Hematopoietic multipotent progenitor cell treated with erythropoietin and hydrocortisone succinate and interleukin-3 and kit ligand, for 8 days (in vitro differentiated cells): ENCODE measurements around the gene PRKN.

Source experiments
- DNase-seq: peaks from one replicate; pipeline ENCODE4 v3.0.0-alpha.2; 2015

The PRKN gene

DNA sequence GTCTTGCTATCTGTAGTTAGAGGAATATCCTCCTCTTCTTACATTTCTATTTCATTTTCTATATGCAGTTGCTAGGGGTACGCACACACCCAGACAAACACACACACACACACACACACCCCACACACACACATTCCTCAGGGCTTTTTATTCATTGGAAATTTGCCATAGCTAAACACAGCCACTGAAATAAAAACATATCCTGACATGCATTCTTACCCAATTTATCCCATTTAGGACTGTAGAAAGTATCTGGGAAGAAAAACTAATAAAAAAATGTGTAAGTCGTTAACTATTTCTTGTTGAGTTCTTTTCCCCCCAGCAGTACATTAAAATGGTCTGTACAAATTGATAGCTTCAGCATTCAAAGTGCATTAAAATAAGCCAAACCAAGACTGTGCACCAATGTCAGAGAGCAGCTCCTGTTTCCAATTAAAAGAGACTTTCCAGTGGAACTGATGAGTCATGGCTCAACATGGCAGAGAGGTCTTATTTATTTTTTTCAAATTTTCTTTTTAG lies 1095.8 kb downstream of the PRKN start:
- no peak for DNase-seq

DNA sequence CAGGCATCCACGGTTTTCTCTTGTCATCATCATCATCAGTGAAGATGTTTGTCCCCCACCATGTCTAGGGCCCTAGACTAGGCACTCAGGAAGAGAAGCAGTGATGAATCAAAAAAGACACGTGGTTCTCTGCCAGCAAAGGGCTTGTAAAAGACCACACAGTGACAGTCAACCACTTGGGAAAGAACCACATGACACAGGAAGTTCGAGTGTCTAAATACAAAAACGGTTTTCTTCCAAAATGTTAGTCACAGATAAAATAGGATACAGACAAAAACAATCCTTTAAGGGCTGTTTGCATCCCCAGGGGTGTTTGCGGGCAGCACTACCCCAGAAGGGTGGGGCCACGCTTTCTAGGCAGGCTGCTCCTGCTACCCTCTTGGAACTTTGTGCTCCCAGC lies 1096.9 kb downstream of the PRKN start:
- DNase-seq, result no peak

DNA sequence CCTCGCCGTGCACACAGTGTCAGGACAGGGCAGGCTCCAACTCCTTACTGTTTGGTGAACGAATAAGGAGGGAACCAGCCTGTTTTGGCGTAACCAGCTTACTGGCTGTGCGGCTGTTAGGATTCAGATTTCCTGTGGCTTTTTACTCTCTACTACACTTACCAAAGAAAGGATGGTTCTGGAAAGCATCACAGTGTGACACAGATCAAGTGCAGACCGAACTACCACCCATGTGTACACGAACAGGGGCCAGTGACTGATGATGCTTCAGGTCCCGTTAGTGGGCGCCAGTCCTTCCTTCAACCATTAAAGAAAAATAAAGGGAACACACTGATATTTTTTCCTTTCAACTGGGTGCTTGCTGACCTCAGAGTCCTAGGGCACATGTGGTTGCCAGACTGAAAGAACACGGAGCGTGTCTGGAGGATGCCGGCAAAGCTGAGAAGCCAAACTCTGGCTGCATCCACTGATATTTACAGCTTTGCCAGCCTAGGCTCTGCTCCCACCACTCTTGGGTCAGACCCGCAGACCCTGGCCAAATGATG lies 1101.4 kb downstream of the PRKN start:
- no peak for DNase-seq

DNA sequence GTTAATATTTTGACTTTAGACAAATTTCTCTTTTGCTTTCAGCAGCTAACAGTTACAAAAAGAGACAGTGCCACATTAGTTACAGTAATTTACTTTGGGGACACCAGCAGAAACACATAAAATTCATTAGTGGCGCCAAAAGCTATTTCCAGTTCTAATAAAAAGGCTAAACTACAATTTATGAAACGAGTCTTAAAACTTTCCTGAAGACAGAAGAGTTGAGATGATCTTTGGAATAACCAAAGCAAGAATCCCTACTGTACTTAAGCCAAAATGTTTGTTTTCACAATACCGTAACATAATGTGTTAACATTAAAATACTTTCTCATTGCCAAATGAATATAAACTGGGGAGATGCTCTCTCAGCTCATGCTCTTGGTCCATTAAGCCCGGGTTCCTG lies 1103.5 kb downstream of the PRKN start:
- no peak for DNase-seq

DNA sequence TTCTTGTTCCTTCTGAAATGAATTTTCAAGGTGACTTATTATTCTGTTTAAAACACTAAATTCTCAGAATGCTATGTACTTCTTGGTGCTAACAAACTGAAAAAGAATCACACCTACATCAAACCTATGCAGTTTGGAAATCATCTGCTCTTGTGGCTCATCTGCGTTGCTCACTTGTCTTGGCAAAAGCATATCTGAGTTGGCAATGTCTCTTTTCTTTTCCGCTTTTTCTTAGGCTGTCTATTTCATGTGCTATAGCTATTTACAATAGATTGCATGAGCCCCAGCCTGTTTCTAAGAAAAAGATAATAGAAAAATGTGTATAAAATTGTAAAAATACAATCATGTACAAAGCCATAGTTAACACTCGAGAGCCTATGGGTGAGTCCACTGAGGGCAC lies 1104.8 kb downstream of the PRKN start:
- DNase-seq, result no peak

DNA sequence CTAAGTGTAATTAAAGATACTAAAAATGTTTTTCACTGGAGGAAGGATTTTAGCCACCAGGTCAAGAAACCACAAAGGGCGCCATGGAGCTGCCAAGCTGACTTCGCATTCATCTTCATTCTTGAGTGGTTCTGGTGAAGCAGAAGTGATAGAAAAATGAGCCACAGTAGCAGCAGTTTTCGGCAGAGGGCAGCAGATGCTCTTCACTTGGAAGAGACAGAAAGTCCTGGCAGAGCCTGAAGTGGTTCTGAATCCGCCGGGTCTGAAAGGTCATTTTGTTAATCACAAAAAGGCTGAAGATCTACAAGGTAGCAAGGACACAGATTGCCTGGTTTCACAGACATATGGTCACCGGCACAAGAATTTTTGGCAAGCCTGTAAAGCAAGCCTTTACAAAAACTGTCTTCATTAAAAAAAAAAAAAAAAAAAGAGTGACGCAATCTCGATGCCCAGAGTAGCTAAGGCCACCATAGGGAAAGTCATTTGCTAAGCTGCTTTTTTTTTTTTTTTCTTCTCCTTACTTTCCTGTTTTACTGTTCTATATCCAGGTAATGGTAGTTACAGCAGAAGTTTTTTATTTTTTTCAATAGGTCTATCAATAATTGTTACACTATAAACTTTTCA lies 1108.6 kb downstream of the PRKN start:
- DNase-seq, result no peak

DNA sequence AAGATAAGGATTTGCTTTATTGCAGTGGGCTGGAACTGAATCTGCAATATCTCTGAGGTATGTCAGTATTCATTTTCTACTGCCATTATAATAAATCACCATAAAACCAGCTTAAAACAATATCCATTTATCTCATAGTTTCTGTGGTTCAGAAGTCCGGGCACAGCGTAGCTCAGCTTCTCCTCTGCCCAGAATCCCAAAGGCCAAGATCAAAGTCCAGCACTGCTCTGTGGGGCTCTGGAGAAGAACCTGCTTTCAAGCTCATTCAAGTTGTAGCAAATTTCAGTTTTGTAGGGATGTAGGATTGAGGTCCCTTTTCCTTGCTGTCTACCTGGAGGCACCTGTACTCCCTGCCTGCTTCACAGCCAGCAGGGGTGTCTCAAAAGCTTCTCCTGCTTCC lies 1113.9 kb downstream of the PRKN start:
- DNase-seq, result no peak

DNA sequence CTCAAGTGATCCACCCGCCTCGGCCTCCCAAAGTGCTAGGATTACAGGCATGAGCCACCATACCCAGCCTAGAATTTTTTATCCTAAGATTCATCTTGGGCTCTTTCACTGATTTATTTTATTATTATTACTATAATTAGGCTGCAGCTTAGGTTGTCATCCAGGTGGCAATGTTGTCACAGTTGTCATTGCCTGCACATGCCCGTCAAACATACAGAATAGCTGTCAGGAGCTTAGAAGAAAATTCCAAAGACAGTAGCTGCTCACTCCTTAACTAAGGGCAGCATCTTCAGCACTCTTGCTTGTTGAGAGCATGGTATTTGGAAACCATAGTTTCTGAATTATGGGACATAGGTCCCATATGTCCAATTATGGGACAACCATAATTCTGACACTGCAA lies 1118.8 kb downstream of the PRKN start:
- no peak for DNase-seq

DNA sequence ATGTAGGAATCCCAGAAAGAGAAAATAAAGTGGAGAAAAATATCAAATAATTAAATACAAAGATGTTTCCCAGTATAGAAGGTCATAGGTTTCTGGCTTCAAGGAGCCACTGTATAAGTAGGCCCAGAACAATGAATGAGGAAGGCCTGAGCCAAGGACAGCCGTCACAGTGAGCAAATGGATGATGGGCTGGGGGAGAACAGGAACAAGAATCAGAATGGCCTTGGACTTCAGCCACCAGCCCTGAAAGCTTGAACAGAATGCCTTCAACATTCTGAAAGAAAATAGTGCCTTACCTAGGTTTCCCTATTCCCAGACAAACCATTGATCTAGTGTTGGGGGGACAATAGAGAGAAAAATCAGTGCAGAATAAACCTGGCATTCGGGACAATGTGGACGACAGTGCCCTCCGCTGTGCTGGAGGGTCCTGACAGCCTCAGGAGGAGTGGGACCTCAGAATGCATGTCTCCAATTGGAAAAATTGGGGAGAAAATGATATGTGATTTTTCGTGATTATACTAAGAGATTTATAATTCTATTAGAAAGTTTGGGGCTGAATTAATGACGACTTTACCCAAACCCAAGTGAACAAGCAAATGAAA lies 1119.8 kb downstream of the PRKN start:
- no peak for DNase-seq

DNA sequence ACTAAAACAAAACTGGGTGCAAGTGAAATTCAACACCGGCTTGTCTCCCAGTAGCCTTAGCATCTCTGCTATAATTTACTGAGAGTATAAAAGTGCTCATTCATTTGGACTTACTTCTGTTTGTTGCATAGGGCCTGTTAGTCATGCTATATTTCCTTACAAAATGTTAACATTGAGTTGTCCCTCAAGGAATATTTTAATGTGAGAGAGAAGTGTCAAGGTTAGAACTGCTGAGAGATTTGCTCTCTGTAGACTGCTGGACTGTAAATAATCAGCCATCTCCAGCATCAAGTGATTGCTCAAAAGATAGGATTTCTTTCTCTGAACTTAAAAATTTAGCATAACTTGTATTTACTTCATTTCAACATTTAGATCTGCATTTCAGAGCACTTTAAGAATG lies 1125.2 kb downstream of the PRKN start:
- no peak for DNase-seq

DNA sequence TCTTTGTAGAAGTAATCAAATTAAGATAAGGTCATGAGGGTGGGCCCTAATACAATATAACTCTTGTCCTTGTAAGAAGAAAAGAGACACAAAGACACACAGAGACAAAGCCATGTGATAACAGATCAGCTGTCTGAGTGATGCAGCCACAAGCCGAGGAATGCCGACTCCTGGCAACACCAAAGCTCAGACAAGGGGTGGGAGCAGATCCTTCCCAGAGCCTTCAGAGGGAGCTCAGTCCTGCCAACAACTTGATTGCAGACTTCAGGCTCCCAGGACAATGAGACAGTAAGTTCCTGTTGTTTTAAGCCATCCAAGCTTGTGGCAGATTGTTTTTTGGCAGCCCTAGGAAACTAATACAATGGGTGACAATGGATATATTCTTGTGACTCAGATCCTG lies 1128.7 kb downstream of the PRKN start:
- DNase-seq, result no peak

DNA sequence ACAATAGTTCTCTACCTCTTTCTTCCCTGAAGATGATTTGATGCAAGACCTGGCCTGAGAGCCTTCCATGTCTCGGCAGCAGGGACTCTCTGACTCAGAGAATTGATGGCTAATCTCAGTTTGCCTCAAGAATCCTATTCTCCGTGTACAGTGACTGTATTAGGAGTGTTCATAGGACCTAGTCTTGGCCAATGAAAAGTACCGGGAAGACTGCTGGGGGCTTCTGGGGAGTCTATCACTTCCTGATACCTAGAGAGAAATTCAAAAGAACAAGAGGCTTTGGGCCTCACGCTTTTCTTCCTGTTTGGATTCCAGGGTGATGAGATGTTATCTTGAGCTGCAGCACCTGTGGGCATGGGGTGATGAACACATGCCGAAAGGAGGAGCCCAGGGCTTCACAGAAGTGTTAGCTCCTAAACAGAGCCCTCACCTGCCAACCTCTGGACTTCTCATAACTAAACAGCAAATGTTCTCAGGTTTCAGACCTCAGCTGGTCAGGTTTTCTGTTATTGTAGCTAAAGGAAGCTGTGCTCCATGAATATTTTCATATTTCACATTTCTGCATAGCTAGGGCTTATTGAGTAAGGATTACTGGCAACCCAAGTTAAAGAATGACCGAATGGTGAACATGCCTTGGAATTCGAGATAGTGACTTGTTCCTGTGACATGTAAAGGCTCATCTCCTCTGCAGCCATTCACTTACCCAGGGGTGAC lies 1130.6 kb downstream of the PRKN start:
- no peak for DNase-seq

DNA sequence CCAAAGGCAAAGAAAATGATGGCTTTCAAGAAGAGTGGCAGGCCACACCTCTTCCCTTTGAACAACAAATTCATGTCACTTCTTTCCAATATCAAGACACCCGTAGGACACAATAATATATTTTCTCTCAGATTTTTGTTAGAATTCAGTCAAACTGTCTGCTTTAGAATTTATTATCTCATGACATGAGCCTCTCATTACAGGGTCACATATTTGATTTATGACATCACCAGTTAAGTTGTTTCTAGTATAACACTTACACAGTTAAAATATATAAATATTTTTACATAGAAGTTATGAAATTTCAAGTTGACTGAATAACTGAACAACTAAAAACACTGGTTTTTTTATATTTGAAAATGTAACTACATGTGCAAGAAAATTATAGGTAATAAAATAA lies 1133.2 kb downstream of the PRKN start:
- DNase-seq, result no peak

DNA sequence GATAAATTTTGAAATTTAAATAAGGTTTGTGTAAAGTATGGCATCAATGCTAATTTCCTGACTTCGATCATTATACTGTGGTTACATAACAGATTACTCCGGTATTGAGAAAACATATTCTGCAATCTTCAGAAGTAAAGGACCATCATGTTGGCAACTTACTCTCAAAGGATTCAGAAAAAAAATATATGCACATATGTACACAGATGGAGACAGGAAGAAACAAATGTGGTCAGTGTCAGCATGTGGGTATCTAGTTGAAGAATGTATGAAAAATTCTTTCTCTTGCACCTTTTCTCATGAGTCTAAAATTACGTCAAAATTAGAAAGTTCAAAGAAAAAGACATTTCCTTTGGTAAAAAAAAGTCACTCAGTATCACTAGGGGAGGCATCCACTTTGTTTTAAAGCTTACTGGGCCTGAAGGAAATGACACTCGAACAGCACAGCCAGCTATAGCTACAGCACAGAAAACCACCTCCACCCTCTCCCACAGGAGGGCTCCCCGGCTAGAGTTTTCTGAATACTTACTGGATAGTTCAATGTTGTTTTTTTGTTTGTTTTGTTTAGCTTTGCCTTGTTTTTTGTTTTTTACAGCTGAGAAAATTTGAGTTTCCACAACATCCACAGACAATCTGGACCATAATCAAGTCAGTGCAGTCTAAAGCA lies 1136.5 kb downstream of the PRKN start:
- no peak for DNase-seq

DNA sequence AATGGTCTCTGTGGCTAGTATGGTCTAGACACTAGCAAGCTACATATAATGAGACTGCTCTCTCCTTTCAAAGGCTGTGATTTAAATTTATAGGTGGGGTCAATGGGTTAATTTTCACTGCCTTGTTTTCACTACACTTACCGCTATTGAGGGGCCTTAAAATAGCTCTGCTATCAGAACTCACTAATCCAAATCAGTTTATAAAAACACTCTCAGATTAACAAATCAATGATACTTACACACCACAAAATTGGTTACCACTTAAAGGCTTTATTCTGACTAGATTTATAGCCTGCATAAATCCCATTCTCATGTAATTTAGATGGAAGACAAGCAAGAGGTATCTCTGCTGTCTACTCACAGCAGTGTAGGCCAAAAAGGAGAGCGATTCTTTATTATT lies 1140.7 kb downstream of the PRKN start:
- DNase-seq, result no peak

DNA sequence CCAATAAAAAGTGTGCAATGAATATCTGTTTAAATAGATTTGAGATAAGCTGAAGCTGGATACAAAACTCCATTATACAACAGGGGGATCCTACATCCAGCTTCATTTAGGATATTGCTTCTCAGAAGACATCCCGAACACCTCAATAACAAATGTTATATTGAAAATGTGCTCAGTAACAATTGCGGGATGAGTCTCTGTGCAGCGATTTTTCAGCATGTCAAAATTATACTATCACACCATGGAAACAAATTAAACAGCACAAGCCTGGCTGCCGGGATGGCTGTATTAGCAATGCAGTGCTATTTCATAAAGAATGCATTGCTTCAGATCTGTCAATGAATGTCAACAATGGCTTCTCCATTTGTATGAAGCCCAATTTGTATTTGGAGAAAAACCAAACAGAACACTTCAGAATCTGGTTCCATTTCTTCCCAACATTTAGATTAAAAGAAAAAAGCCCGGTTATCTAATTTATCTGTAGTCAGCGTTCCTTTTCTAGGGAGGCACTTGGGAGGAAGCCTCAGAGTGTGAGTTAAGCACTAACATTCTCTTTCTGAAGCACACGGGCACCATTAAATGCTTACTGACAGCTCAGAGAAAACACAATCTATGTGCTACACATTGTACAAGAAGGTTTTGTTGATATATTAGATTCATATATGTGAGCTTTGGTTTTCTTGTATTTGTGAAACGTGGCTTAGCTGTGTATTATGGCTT lies 1142.8 kb downstream of the PRKN start:
- DNase-seq, result no peak

DNA sequence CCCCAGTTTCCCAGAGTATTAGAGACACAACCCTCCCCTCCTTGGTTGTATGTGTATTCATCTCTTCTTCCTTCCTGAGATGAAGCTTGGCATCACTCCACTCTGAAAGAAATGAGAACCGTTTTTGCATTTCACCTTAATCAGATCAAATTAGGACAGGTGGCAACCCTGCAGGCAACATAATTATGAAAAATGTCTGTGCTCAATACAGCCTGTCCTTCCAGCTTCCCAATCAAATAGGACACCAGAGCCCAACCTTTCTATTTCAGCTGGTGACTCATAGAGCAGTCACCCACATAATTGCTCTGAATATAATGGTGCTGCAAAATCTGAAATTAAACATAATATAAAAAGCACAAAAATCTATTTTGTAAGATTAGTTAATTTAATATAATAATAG lies 1143.5 kb downstream of the PRKN start:
- no peak for DNase-seq

DNA sequence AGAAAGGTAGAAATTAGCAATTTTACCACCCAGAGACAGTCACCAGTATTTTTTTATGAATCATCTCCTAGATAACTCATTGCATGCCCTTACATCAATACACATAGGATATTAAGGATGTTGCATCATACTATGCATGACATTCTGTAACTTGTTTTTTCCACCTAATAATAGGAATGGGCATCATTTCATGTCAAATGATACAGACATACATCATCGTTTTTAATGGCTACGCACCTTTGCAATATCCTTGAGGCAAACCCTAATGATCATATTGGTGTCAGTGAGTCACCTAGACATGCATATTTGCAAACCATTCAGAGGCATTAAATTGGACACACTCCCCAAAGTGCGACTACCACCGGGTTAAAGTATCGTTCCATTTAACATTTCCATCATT lies 1144.0 kb downstream of the PRKN start:
- no peak for DNase-seq

DNA sequence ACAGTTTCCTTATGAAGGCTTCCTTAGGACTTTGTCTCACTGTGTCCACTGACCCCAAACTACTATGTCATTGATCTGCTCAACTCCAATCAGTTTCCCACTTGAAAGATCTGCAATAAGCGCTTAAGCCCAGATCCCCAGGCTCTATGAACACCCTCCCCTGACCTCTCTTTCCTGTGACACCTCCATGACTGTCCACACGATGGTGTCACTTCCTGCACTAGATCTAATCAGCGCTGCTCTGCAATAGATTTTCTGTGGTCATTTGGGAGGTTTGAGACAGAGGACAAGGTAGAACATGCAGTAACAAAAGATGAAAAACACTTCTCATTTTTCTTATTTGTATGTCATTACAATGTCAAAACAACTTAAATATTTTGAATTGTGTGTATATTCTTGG lies 1149.1 kb downstream of the PRKN start:
- no peak for DNase-seq

DNA sequence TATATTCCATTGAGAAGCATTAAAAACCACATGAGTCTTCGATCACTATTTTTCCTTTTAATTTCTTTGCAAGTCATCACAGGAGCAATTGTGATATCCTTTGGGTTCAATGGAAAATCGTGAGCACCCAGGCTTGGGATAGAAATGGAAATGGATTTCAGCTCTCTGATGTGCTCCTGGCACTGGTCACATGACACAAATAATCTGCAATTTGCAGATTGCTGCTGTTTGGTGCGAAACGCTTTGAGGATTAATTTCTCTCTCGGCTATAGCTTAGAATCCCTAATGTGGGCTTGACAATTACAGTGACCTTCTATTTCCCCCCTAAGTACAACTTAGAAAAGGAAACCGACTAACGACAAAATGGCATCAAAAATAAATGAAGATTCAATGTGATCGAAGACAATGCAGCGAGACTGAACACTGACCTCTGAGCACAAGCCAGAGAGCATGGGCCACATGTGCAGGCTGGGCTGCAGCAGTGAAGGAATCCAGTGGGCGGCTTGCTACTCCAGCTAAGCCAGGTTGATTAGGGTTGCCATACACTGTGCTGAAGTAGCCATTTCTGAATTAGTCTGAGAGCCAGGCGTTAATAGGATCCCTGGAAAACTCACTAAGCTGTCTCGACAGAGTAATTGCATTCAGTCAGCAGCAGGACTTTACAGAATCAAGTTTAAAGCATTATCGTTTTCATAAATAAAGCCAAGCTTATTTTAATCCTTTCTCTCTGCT lies 1151.9 kb downstream of the PRKN start:
- DNase-seq, result no peak

DNA sequence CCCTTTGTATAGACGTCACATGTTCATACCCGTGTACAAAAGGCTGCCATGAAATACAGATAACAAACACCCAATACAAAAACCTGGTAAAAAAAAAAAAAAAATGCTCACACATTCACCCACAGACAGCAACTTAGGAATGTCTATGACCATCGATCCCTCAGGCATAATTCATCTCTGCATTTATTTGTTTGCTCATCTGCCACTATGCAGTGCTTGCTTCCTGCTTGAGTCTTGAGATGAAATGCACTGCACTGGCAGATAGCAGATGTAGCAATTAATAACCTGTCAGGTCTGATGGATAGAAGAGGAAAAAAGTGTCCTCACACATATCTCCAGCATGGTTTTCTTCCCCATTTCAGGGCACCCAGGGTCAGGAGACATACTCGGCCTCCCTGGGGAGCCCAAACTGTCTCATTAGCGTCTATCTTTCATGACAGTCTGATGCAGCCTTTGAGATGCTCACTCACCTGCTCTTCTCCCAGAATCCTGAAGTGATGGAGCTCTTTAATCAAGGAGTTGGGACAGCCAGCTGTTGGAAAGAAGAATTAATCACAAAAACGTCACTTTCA lies 1158.6 kb downstream of the PRKN start:
- DNase-seq, result no peak

DNA sequence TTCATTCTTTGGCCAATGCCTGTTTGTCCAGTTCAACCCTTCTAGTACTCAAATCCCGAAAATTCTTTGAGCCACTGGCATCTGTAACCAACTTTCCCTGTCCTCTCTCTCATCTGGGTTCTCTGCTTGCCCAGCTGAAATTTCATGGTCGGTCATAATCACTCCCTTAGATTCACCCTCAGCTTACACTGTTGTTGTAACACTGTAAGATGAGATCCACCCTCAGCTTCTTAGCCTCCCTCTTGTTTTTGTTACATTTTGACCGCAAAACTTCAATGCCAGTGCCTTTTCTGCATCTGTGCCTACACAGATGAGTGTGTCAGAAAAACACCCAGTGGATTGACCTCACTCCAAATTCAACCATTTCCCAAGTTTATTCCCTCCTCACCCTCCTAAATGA lies 1162.6 kb downstream of the PRKN start:
- DNase-seq, result no peak
